Hindlimb muscle (tissue), 1 donor: Measurements from ENCODE around the gene CCDC138. TPM values are rescaled to one million over a fixed set of nuclear protein-coding genes. Genes with fewer than 3 reads are reported as not detected.

ENCODE experiments used
- DNase-seq: peaks from one replicate; pipeline ENCODE4 v3.0.0-alpha.2; 2013
- polyA plus RNA-seq: library from polyadenylated mRNA; unstranded; fragments of 120-200 nt; gene quantifications from one replicate; pipeline ENCODE4 v1.2.1, GENCODE V29; 2013; ENCODE audit not compliant: insufficient read length

CCDC138 gene
- polyA plus RNA-seq, 1 donor, result 4.3 TPM

GRCh38 chr2:108829578-108830310, 43.2 kb downstream of the CCDC138 start:
- no peak for DNase-seq

GRCh38 chr2:108833219-108833618, 46.6 kb downstream of the CCDC138 start:
- DNase-seq, result no peak

GRCh38 chr2:108834620-108835019, 48.0 kb downstream of the CCDC138 start:
- DNase-seq, result no peak

DNA sequence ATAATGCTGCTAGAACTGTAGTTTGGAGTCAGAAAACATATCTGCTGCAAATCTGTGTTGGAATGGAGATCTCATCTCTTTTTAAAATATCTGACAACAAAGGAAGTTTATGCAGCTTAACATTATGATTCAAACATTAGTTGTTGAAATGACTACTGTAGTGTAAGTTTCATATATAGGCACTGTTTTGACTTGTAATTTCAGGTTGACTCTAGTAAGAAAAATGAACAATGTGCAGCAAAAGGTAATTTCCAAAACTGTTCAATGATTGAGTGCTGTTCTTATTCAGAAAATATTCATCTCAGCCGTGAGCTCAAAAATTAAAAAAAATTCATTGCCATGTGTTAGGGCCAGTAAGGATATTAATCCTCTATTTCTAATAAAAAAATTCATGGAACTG, 48.5 kb downstream of the CCDC138 start:
- no peak for DNase-seq

- no peak for DNase-seq
Observed at GRCh38 chr2:108837198-108837597, 50.6 kb downstream of the CCDC138 start.

DNA sequence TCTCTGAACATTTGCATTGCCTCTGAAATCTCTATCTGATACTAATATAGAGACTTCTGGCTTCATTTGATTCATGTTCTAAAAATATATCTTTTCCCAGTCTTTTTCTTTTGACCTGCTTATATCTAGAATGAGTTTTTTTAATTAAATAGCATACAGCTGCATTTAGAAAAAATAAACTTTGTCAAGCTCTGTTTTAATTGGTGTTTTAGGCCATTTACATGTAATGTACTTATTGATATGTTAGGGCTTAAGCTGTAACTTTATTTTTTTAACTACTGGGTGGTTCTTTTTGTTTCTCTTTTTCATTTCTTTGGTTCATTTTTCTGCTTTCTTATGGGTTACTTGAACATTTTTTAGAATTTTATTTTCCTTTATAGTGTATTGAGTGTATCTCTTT, 54.9 kb downstream of the CCDC138 start:
- no peak for DNase-seq

DNA sequence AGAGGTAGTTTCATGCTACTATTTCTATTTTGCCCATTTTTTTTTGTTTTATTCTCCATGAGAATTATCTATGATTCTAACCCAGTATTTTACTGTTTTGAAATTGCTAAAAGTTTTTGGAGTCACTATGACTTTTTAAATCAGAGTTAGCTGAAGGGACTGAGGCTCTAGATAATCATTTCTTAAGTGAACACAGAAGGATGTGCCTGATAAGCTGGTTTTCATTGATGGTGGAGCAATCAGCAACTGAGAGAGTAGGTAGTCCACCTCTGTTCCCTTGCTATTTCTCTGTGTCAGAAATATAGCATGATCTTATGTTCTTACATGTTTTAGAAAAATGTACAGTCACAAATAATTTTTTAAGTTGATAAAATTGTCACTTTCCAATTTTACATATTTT, 59.4 kb downstream of the CCDC138 start:
- DNase-seq, result no peak

GRCh38 chr2:108847000-108847399, 60.4 kb downstream of the CCDC138 start:
- no peak for DNase-seq

DNA sequence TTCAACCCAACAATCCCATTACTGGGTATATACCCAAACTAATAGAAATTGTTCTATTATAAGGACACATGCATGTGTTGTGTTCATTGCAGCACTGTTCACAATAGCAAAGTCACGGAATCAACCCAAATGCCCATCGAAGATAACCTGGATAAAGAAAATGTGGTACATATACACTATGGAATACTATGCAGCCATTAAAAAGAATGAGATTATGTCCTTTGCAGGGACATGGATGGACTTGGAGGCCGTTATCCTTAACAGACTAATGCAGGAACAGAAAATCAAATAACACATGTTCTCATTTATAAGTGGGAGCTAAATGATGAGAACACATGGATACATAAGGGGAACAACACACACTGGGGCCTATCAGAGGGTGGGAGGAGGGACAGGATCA, 65.8 kb downstream of the CCDC138 start:
- no peak for DNase-seq

DNA sequence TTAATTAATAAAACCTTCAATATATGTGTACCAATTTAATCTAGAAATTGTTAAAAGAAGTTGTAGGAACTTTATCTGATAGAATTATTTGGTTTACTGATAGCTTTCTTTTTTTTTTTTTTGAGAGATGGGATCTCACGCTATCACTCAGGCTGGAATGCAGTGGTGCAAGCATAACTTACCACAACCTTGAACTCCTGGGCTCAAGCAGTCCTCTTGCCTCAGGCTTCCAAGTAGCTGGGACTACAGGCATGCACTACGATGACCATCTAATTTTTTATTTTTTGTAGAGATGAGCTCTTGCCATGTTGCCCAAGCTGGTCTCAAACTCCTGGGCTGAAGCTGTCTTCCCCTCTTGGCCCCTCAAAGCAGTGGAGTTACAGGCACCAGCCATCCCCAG, 66.8 kb downstream of the CCDC138 start:
- DNase-seq, result no peak

DNA sequence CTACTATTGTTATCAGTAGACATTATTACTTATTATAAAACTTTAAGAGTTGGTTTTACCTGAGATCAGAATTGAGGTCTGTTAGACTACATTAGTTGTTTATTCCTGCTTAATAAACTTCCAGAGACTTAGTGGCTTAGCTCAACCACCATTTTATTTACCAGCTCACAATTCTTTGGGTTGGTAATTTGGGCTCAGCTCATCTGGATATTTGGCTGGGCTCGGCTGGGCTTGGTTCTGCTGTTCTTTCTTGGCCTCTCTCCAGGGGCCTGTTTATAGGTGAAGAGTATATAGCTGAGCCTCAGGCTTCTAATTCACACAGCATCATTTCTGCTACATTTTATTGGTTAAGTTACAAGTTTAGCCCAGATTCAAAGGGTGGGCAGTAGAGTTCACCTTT, 67.9 kb downstream of the CCDC138 start:
- no peak for DNase-seq

DNA sequence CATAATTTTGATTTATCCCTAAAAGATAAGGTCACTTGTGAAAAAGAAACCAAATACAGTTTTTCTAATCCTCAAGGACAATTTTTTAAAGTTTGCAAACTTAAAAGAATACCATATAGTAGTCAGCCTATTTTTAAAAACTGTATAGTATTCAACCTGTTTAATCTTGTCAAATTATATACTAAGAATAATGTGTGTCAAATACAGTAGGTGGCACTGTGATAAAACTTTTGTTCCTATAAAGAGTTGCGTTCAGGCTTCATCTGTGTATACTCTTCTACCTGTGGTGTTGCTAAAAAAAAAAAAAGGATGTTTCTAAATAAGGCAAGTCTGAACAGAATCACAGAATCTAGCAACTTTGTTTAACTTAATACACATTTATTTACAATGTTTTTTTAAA, 68.6 kb downstream of the CCDC138 start:
- DNase-seq, result no peak

DNA sequence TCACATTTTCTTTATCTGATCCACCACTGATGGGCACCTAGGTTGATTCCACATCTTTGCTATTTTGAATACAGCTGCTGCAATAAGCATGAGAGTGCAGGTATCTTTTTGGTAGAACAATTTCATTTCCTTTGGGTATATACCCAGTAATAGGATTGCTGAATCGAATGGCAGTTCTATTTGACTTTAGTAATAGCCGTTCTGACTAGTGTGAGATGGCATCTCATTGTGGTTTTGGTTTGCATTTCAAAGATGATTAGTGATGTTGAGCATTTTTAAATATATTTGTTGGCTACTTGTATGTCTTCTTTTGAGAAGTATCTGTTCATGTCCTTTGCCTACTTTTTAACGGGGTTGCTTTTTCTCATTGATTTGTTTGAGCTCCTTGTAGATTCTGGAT, 72.3 kb downstream of the CCDC138 start:
- DNase-seq, result no peak

DNA sequence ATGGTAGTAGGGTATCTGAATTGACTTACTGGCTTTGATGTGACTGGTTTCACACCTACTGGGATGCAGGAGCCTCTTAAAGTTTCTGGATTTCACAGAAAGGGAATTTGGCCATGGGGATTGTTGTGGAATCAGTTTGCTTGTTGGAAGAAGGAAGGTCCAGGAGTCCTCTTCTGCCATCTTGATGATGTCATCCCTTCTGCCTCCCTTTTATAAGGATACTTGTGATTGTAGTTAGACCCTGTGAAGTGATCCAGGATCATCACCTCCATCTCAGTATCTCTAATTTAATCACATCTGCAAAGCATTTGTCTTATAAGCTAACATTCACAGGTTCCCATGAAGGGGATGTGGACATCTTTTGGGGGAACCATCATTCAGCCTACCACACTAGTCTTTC, 79.5 kb downstream of the CCDC138 start:
- DNase-seq, result no peak

DNA sequence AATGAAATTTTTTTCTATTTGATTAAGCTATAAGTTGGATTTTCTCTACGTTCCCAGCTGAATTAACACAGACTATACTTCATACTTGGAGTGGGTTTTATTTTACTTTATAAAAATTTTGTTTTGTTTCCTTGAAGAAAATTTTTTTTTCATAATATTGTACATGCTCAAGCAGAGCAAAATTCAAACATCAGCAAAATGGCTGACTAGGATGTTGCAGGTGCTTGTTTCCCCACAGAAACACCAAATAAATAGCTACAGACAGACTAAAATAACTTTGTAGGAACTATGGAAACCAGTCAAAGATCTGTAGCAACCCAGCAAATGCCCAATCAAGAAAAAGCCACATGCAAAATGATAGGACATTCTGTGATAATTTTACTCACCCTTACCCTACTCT, 82.3 kb downstream of the CCDC138 start:
- no peak for DNase-seq

- no peak for DNase-seq
Observed at GRCh38 chr2:108869542-108869941, 83.0 kb downstream of the CCDC138 start.

GRCh38 chr2:108870069-108870644, 83.6 kb downstream of the CCDC138 start:
- no peak for DNase-seq

DNA sequence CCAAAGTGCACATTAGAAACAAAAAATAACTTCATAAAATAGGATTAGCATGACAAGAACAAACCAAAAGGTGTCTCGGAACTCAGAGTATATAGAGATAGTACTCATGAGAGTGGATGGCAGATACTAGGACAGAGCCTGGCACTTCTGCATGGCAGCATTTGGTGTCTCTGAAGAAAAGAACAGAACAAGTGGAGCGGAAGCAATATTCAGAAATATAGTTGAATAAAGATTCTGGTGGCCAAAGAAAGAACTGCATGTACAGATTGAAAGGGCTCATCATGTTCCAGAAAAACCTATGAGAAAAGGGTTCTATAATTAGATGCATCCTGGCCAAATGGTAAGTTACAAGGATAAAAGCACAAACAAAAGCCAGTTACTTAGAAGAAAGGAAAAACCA, 90.9 kb downstream of the CCDC138 start:
- DNase-seq, result no peak

DNA sequence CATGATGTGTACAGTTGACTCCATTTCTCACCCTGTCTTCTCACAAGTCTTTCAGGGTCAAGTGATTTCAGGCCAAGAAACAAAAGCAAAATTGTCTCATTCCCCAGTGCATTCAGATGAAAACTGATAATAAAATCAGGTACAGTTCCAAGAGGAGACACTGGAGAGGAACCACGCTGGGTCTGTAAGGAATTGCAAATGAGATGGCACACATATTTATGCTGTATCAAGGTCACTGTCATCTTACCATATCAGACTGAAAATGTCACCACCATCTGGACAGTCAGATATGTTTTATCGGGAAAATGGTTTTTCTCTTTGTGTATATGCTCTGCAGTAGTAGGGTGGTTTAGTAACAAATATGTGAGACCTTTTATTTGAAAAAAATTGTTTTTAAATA, 91.7 kb downstream of the CCDC138 start:
- no peak for DNase-seq

DNA sequence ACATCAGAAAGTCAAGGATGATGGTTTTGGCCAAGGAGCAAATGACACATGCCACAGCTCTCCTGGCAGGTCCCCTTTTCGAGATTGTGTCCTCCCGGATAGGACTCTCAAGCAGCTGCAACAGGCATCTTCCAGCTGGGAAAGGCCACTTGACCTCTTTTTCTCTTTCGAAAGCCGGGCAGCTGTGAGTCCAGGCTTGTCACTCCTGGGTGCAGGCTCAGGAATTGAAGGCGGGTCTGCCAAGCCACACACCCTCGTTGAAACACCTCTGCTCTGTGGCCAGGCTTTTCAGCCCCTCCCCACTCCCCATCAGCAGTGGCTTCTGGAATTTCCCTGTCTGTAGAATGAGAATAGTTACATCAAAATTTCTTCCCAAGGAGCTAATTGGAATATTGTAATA, 98.0 kb downstream of the CCDC138 start:
- no peak for DNase-seq

DNA sequence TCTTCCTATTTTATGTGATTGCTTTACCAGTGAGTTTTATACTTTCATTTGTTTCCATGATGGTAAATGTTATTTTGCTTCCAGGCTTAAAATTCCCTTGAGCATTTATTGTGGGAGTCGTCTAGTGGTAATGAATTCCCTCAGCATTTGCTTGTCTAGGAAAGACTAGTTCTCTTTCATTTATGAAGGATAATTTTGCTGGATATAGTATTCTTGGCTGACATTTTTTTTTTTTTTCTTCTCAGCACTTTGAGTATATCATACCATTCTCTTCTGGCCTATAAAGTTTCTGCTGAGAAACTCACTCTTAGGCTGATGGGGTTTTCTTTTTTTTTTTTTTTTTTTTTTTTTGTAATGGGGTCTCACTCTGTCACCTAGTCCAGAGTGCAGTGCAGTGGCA, 103.3 kb downstream of the CCDC138 start:
- no peak for DNase-seq

- no peak for DNase-seq
Observed at GRCh38 chr2:108893277-108893676, 106.7 kb downstream of the CCDC138 start.

GRCh38 chr2:108894766-108895165, 108.2 kb downstream of the CCDC138 start:
- no peak for DNase-seq

DNA sequence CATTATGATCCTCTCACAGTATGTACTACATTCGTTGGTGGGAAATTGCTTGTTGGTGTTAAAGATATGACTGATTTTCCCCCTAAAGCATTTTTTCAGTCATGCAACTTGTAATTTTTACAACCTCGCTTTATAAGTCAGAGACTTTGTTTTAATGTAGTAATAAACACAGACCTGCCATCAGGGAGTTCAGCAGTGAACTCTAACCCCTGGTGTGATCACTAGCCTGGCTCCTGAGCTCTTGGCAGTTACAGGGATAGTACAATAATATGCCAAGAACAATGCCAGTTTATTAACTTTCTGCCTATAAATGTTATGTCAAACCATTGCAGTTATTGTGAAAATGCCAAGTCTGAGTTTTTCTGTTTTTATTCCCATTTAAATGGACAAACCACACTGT, 108.6 kb downstream of the CCDC138 start:
- DNase-seq, result no peak

DNA sequence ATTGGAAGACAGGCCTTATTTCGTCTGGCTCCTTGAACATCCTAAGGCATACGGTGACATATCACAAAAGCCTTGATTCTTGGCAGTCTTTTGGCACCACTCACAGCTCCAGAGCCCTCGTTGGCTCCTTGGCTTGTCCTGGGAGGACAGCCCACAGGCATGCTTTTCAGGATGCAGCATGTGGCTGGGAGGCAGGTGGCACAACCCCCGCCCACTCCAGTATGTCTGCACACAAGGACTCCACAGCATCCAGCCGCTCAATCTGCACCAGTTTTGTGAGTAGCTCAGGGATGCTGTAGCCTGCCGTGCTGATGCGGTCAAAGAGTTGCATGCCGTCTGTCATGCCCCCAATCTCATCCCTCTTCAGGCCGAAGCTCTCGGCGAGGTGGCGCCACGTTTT, 110.2 kb downstream of the CCDC138 start:
- DNase-seq, result no peak
